HEK293T (cell line): ENCODE measurements around the gene TPCN2.

Experiments
- CTCF ChIA-PET: fragments of 350-600 bp; formaldehyde crosslinking; extraction: SDS; loops from one replicate; lab custom pipeline; 2021; ENCODE audit warnings: antibody characterized with exemption, inconsistent platforms; lab: Yijun Ruan, JAX
- POLR2A ChIA-PET: fragments of 350-600 bp; formaldehyde crosslinking; extraction: SDS; loops from one replicate; lab custom pipeline; 2020; ENCODE audit warnings: antibody characterized with exemption, inconsistent platforms; lab: Yijun Ruan, JAX
- DNase-seq: peaks from one replicate; pipeline ENCODE4 v3.0.0; 2012; ENCODE audit warnings: mixed read lengths; ENCODE audit errors: extremely low spot score
- ARNT ChIP-seq: fragments of 450-650 bp; IDR thresholded peaks from 2 replicates; pipeline ENCODE4 v1.6.1; 2017; ENCODE audit warnings: mild to moderate bottlenecking
- BHLHE40 ChIP-seq: fragments of 450-650 bp; IDR thresholded peaks from 2 replicates; pipeline ENCODE4 v1.6.1; 2016; ENCODE audit warnings: mild to moderate bottlenecking, moderate library complexity, borderline replicate concordance
- CTBP1 ChIP-seq: fragments of 450-650 bp; IDR thresholded peaks from 2 replicates; pipeline ENCODE4 v1.6.1; 2016; ENCODE audit warnings: borderline replicate concordance
- ELF4 ChIP-seq: fragments of 450-650 bp; IDR thresholded peaks from 2 replicates; pipeline ENCODE4 v1.6.1; 2017; ENCODE audit warnings: antibody characterized with exemption
- FOXA1 ChIP-seq: fragments of 450-650 bp; IDR thresholded peaks from 2 replicates; pipeline ENCODE4 v1.6.1; 2016; ENCODE audit warnings: mild to moderate bottlenecking
- FOXK2 ChIP-seq: fragments of 450-650 bp; IDR thresholded peaks from 2 replicates; pipeline ENCODE4 v1.6.1; 2016; ENCODE audit warnings: mild to moderate bottlenecking
- FOXM1 ChIP-seq: fragments of 450-650 bp; IDR thresholded peaks from 2 replicates; pipeline ENCODE4 v1.6.1; 2017; ENCODE audit warnings: mild to moderate bottlenecking, borderline replicate concordance
- HDGF ChIP-seq: fragments of 450-650 bp; IDR thresholded peaks from 2 replicates; pipeline ENCODE4 v1.6.1; 2017; ENCODE audit warnings: antibody characterized with exemption, borderline replicate concordance
- L3MBTL2 ChIP-seq: fragments of 450-650 bp; conservative IDR thresholded peaks from 2 replicates; pipeline ENCODE4 v1.6.1; 2016; ENCODE audit warnings: mild to moderate bottlenecking
- LEF1 ChIP-seq: fragments of 450-650 bp; IDR thresholded peaks from 2 replicates; pipeline ENCODE4 v1.6.1; 2017; ENCODE audit warnings: mild to moderate bottlenecking, borderline replicate concordance
- NFRKB ChIP-seq: fragments of 450-650 bp; IDR thresholded peaks from 2 replicates; pipeline ENCODE4 v1.6.1; 2016; ENCODE audit warnings: mild to moderate bottlenecking, moderate library complexity
- PKNOX1 ChIP-seq: fragments of 450-650 bp; IDR thresholded peaks from 2 replicates; pipeline ENCODE4 v1.6.1; 2016
- SP1 ChIP-seq: fragments of 450-650 bp; IDR thresholded peaks from 2 replicates; pipeline ENCODE4 v1.6.1; 2017
- SUZ12 ChIP-seq: fragments of 450-650 bp; IDR thresholded peaks from 2 replicates; pipeline ENCODE4 v1.6.1; 2016; ENCODE audit warnings: mild to moderate bottlenecking
- TARDBP ChIP-seq: fragments of 450-650 bp; IDR thresholded peaks from 2 replicates; pipeline ENCODE4 v1.6.1; 2016
- ZNF384 ChIP-seq: fragments of 450-650 bp; IDR thresholded peaks from 2 replicates; pipeline ENCODE4 v1.6.1; 2016

TPCN2 gene

GRCh38 chr11:69058511-69059270 lies 10.0 kb downstream of the TPCN2 start:
- TF ChIP-seq HDGF (no peak), PKNOX1 (no peak), LEF1 (no peak), TARDBP (no peak), FOXM1 (no peak), NFRKB (no peak), ARNT (no peak), FOXA1 (no peak), BHLHE40 (no peak), ELF4 (no peak), SP1 (no peak), ZNF384 (no peak), FOXK2 (no peak), CTBP1 (no peak), L3MBTL2 (no peak), SUZ12 (no peak)
- ChIA-PET CTCF (no interaction called here), POLR2A (interaction anchor here (1.9 kb wide), 1 partner anchor 10 kb away, joined by 9 read pairs; the partner anchor contains the start of gene TPCN2)
- no peak for DNase-seq

- DNase-seq: no peak
- ChIA-PET CTCF (no interaction called here), POLR2A (no interaction called here)
- TF ChIP-seq ARNT: no peak
Measured at GRCh38 chr11:69059429-69059828, 10.7 kb downstream of the TPCN2 start.

- ChIA-PET POLR2A (no interaction called here), CTCF (no interaction called here)
- DNase-seq: no peak
- no peak for TF ChIP-seq SP1
- TF ChIP-seq BHLHE40: no peak
- TF ChIP-seq TARDBP: no peak
- no peak for TF ChIP-seq L3MBTL2
- no peak for TF ChIP-seq NFRKB
- no peak for TF ChIP-seq ZNF384
- no peak for TF ChIP-seq HDGF
- no peak for TF ChIP-seq CTBP1
Measured at GRCh38 chr11:69059985-69060384, 11.3 kb downstream of the TPCN2 start.

GRCh38 chr11:69060806-69061712 lies 12.3 kb downstream of the TPCN2 start:
- ChIA-PET CTCF (no interaction called here), POLR2A (no interaction called here)
- TF ChIP-seq LEF1 (no peak), ZNF384 (no peak), TARDBP (no peak), ARNT (no peak), L3MBTL2 (no peak), BHLHE40 (no peak), FOXM1 (no peak), FOXK2 (no peak), FOXA1 (no peak), SP1 (no peak), NFRKB (no peak), SUZ12 (no peak), ELF4 (no peak), PKNOX1 (no peak), CTBP1 (no peak), HDGF (no peak)
- DNase-seq: no peak

- POLR2A ChIA-PET: no interaction called here
- CTCF ChIA-PET: no interaction called here
- no peak for DNase-seq
- TF ChIP-seq FOXM1 (no peak), L3MBTL2 (no peak), FOXK2 (no peak)
Measured at GRCh38 chr11:69061713-69062053, 13.0 kb downstream of the TPCN2 start.

GRCh38 chr11:69062169-69062855 lies 13.6 kb downstream of the TPCN2 start:
- TF ChIP-seq CTBP1: no peak
- no peak for TF ChIP-seq L3MBTL2
- TF ChIP-seq SP1: no peak
- no peak for TF ChIP-seq TARDBP
- TF ChIP-seq LEF1: no peak
- POLR2A ChIA-PET: no interaction called here
- CTCF ChIA-PET: no interaction called here
- no peak for DNase-seq
